Testis (tissue), 2 donors: ENCODE data around the gene MPDU1.

Experiments used
- CTCF ChIP-seq, 3 experiments: fragments of 450-650 bp in 2 of 3; fragments of 200-600 bp in 1 of 3; sonication (generic) in 1 of 3; IDR thresholded peaks; one replicate each; pipeline ENCODE4 v1.5.1; 2016 to 2019; ENCODE audit warnings: antibody characterized with exemption in 3 of 3, mild to moderate bottlenecking in 2 of 3, moderate library complexity in 1 of 3
- POLR2A ChIP-seq: fragments of 450-650 bp; IDR thresholded peaks from one replicate; pipeline ENCODE4 v1.6.1; 2017; ENCODE audit warnings: antibody characterized with exemption, mild to moderate bottlenecking, moderate library complexity

- TF ChIP-seq CTCF (IDR thresholded peaks at IDR 0.05) (no peak), POLR2A (no peak)
Observed at GRCh38 chr17:7572338-7572587, 11.4 kb upstream of the MPDU1 start.
